ENCODE results near the gene P2RY2. TPM values are rescaled to one million over a fixed set of nuclear protein-coding genes. Genes with fewer than 3 reads are reported as not detected.

P2RY2 gene
- polyA plus RNA-seq, 1 experiment: not detected

GRCh38 chr11:73226297-73227006 lies 8.4 kb downstream of the P2RY2 start:
- POLR2A ChIA-PET: no interaction called here
- no peak for DNase-seq (ENCODE audit: low read depth, low spot score)
- no peak for TF ChIP-seq CTCF (IDR thresholded peaks at IDR 0.05; ENCODE audit: low read depth, low read length)
- CTCF ChIA-PET: interaction anchor here (0.9 kb wide), 1 partner anchor 16 kb away, joined by 4 read pairs; no protein-coding TSS in a partner anchor
- no peaks in the 10 kb centered on the region for H3K9me3 ChIP-seq (ENCODE audit: control insufficient read depth, insufficient read depth, low read length)
- H3K4me3 ChIP-seq (ENCODE audit: low read depth, low read length): no peak overlapping the region
- peaks cover 33% of the 10 kb centered on the region for H3K27me3 ChIP-seq (ENCODE audit: control insufficient read depth, insufficient read depth, low read length)
- no peak overlapping the region for H3K27ac ChIP-seq (ENCODE audit: low read depth, low read length)

- DNase-seq (ENCODE audit: low read depth, low spot score): no peak
- no peak overlapping the region for H3K4me3 ChIP-seq (ENCODE audit: low read depth, low read length)
- ChIA-PET CTCF (no interaction called here), POLR2A (no interaction called here)
- no peaks in the 10 kb centered on the region for H3K9me3 ChIP-seq (ENCODE audit: control insufficient read depth, insufficient read depth, low read length)
- H3K27me3 ChIP-seq (ENCODE audit: control insufficient read depth, insufficient read depth, low read length): peaks cover 24% of the 10 kb centered on the region
- TF ChIP-seq CTCF (IDR thresholded peaks at IDR 0.05; ENCODE audit: low read depth, low read length): no peak
- H3K27ac ChIP-seq (ENCODE audit: low read depth, low read length): no peak overlapping the region
Measured at GRCh38 chr11:73227571-73228211, 9.6 kb downstream of the P2RY2 start.

GRCh38 chr11:73228268-73229134 lies 10.4 kb downstream of the P2RY2 start:
- no peak for TF ChIP-seq CTCF (IDR thresholded peaks at IDR 0.05; ENCODE audit: low read depth, low read length)
- Histone ChIP-seq H3K27ac (ENCODE audit: low read depth, low read length) (no peak overlapping the region), H3K27me3 (ENCODE audit: control insufficient read depth, insufficient read depth, low read length) (peaks cover 21% of the 10 kb centered on the region), H3K9me3 (ENCODE audit: control insufficient read depth, insufficient read depth, low read length) (no peaks in the 10 kb centered on the region), H3K4me3 (ENCODE audit: low read depth, low read length) (no peak overlapping the region)
- no peak for DNase-seq (ENCODE audit: low read depth, low spot score)
- ChIA-PET POLR2A (no interaction called here), CTCF (no interaction called here)

GRCh38 chr11:73229321-73229895 lies 11.3 kb downstream of the P2RY2 start:
- no peak for TF ChIP-seq CTCF (IDR thresholded peaks at IDR 0.05; ENCODE audit: low read depth, low read length)
- Histone ChIP-seq H3K27me3 (ENCODE audit: control insufficient read depth, insufficient read depth, low read length) (peaks cover 17% of the 10 kb centered on the region), H3K9me3 (ENCODE audit: control insufficient read depth, insufficient read depth, low read length) (no peaks in the 10 kb centered on the region), H3K4me3 (ENCODE audit: low read depth, low read length) (no peak overlapping the region), H3K27ac (ENCODE audit: low read depth, low read length) (no peak overlapping the region)
- no peak for DNase-seq (ENCODE audit: low read depth, low spot score)
- ChIA-PET CTCF (no interaction called here), POLR2A (no interaction called here)
